GM23338 (cell line): ENCODE results near the gene LCP1.

Experiments used
- CREB1 ChIP-seq: fragments of 250-450 bp; sonication (Bioruptor Pico); IDR thresholded peaks from 2 replicates; pipeline ENCODE4 v1.5.0; 2020; ENCODE audit warnings: low read depth, mild to moderate bottlenecking, moderate library complexity
- ETS1 ChIP-seq: IDR thresholded peaks from 2 replicates; pipeline ENCODE4 v1.6.1; 2016; ENCODE audit warnings: antibody characterized with exemption
- EZH2 ChIP-seq: fragments of 200-600 bp; sonication (generic); IDR thresholded peaks from one replicate; pipeline ENCODE4 v1.8.0; 2017; ENCODE audit warnings: antibody characterized with exemption, mild to moderate bottlenecking, low read depth; ENCODE audit not compliant: unreplicated experiment
- EZH2phosphoT487 ChIP-seq: fragments of 200-600 bp; sonication (generic); IDR thresholded peaks from one replicate; pipeline ENCODE4 v1.8.1; 2018; ENCODE audit warnings: antibody characterized with exemption; ENCODE audit not compliant: unreplicated experiment
- JUNB ChIP-seq: IDR thresholded peaks from one replicate; pipeline ENCODE4 v1.6.1; 2016; ENCODE audit warnings: antibody characterized with exemption; ENCODE audit not compliant: unreplicated experiment
- NANOG ChIP-seq: IDR thresholded peaks from 2 replicates; pipeline ENCODE4 v1.6.1; 2016; ENCODE audit warnings: antibody characterized with exemption, borderline replicate concordance
- POLR2AphosphoS5 ChIP-seq: IDR thresholded peaks from 2 replicates; pipeline ENCODE4 v1.6.1; 2016; ENCODE audit warnings: antibody characterized with exemption, low read depth
- STAT1 ChIP-seq: IDR thresholded peaks from one replicate; pipeline ENCODE4 v1.6.1; 2016; ENCODE audit warnings: antibody characterized with exemption; ENCODE audit not compliant: unreplicated experiment
- ZNF114 ChIP-seq: fragments of 250-450 bp; sonication (Bioruptor Pico); IDR thresholded peaks from 2 replicates; pipeline ENCODE4 v1.5.0; 2020; ENCODE audit warnings: mild to moderate bottlenecking, moderate library complexity
- ZNF331 ChIP-seq: fragments of 250-450 bp; sonication (Bioruptor Pico); IDR thresholded peaks from 2 replicates; pipeline ENCODE4 v1.5.0; 2020; ENCODE audit warnings: low read depth, mild to moderate bottlenecking, moderate library complexity
- ZNF462 ChIP-seq: fragments of 250-450 bp; sonication (Bioruptor Pico); IDR thresholded peaks from 2 replicates; pipeline ENCODE4 v1.5.0; 2020; ENCODE audit warnings: mild to moderate bottlenecking, moderate library complexity
- TF ChIP-seq, protein P1 (sequence below), 2 experiments: fragments of 200-600 bp in 1 of 2; sonication (generic) in 1 of 2; conservative IDR thresholded peaks; 2 replicates each; pipeline versions ENCODE4 v1.5.1 to v1.6.1; 2016 to 2017; ENCODE audit warnings: antibody characterized with exemption in 2 of 2, low read depth in 2 of 2, mild to moderate bottlenecking in 2 of 2, moderate library complexity in 1 of 2
- TF ChIP-seq, protein P2 (sequence below): IDR thresholded peaks from one replicate; pipeline ENCODE4 v1.6.1; 2018; ENCODE audit warnings: antibody characterized with exemption; ENCODE audit not compliant: unreplicated experiment

DNA sequence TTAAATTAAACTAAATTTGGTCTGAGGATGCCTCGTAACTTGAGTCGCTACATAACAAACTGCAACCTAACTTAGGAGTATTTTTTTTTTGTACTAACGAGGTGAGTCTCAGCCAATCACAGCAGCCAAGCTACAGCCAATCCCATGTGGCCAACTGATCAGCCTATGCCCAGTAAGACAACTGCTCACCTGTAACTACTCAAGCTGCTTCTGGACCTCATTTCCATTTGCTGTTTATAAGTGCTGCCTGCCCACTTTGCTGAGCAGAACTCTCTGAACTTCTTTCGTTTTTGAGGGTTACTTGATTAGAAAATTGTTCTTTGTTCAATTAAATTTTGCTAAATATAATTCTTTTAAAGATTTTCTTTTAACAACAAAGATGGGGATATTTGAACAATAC lies 81.0 kb downstream of the LCP1 start:
- no peak for TF ChIP-seq EZH2
- TF ChIP-seq, protein P1, sequence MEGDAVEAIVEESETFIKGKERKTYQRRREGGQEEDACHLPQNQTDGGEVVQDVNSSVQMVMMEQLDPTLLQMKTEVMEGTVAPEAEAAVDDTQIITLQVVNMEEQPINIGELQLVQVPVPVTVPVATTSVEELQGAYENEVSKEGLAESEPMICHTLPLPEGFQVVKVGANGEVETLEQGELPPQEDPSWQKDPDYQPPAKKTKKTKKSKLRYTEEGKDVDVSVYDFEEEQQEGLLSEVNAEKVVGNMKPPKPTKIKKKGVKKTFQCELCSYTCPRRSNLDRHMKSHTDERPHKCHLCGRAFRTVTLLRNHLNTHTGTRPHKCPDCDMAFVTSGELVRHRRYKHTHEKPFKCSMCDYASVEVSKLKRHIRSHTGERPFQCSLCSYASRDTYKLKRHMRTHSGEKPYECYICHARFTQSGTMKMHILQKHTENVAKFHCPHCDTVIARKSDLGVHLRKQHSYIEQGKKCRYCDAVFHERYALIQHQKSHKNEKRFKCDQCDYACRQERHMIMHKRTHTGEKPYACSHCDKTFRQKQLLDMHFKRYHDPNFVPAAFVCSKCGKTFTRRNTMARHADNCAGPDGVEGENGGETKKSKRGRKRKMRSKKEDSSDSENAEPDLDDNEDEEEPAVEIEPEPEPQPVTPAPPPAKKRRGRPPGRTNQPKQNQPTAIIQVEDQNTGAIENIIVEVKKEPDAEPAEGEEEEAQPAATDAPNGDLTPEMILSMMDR (conservative IDR thresholded peaks at IDR 0.05; ENCODE audit: low read depth in 2 of 2), result no peak
- TF ChIP-seq EZH2phosphoT487, result no peak
- TF ChIP-seq POLR2AphosphoS5, result no peak
- TF ChIP-seq ZNF331 (CRISPR knock-in tag), result no peak
- no peak for TF ChIP-seq NANOG
- TF ChIP-seq CREB1 (CRISPR knock-in tag), result no peak
- no peak for TF ChIP-seq ZNF114 (CRISPR knock-in tag)
- TF ChIP-seq, protein P2, sequence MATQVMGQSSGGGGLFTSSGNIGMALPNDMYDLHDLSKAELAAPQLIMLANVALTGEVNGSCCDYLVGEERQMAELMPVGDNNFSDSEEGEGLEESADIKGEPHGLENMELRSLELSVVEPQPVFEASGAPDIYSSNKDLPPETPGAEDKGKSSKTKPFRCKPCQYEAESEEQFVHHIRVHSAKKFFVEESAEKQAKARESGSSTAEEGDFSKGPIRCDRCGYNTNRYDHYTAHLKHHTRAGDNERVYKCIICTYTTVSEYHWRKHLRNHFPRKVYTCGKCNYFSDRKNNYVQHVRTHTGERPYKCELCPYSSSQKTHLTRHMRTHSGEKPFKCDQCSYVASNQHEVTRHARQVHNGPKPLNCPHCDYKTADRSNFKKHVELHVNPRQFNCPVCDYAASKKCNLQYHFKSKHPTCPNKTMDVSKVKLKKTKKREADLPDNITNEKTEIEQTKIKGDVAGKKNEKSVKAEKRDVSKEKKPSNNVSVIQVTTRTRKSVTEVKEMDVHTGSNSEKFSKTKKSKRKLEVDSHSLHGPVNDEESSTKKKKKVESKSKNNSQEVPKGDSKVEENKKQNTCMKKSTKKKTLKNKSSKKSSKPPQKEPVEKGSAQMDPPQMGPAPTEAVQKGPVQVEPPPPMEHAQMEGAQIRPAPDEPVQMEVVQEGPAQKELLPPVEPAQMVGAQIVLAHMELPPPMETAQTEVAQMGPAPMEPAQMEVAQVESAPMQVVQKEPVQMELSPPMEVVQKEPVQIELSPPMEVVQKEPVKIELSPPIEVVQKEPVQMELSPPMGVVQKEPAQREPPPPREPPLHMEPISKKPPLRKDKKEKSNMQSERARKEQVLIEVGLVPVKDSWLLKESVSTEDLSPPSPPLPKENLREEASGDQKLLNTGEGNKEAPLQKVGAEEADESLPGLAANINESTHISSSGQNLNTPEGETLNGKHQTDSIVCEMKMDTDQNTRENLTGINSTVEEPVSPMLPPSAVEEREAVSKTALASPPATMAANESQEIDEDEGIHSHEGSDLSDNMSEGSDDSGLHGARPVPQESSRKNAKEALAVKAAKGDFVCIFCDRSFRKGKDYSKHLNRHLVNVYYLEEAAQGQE, result no peak
- TF ChIP-seq ETS1, result no peak
- TF ChIP-seq JUNB, result no peak
- no peak for TF ChIP-seq STAT1
- no peak for TF ChIP-seq ZNF462 (CRISPR knock-in tag)
